ENCODE data around the gene STXBP6. TPM values are rescaled to one million over a fixed set of nuclear protein-coding genes. Genes with fewer than 3 reads are reported as not detected.

Gene STXBP6
- total RNA-seq, 1 experiment from 2014 or later = not detected

GRCh38 chr14:24795406-24795805 lies 254.5 kb downstream of the STXBP6 start:
- ATAC-seq = no peak
- intact Hi-C loops (cut with micrococcal nuclease; ENCODE audit: unreplicated experiment) (no loop called here), in situ Hi-C loops (cut with HindIII; ENCODE audit: low pct_unique_long_range_greater_than_20kb, low sequenced_read_pairs) (no loop called here)
- no TSS peak for BruUV-seq (replicated peaks)
- Histone ChIP-seq H3K4me1 (ENCODE audit: control insufficient read depth, insufficient read depth, low read length) (no peaks in the 10 kb centered on the region), H3K9me3 (ENCODE audit: control insufficient read depth, insufficient read depth, low read depth, low read length) (no peaks in the 10 kb centered on the region), H3K4me3 (ENCODE audit: low read depth in 2 of 2, low read length in 2 of 2) (no peak overlapping the region), H3K27me3 (ENCODE audit: control insufficient read depth, insufficient read depth, low read length) (no peaks in the 10 kb centered on the region), H3K36me3 (ENCODE audit: control insufficient read depth, insufficient read depth, low read length) (no peaks in the 10 kb centered on the region), H3K27ac (ENCODE audit: low read length) (no peak overlapping the region)
- DNase-seq (ENCODE audit: low read depth, low spot score) = no peak
- ChIA-PET CTCF (no interaction called here), POLR2A (no interaction called here)
- TF ChIP-seq REST (IDR thresholded peaks at IDR 0.05; ENCODE audit: insufficient read depth in 1 of 2, low read depth in 2 of 2, low read length in 1 of 2) (no peak), CTCF (IDR thresholded peaks at IDR 0.05) (no peak), TCF7L2 (IDR thresholded peaks at IDR 0.05; ENCODE audit: low read depth, low read length) (no peak), SIN3A (IDR thresholded peaks at IDR 0.05; ENCODE audit: borderline replicate concordance, insufficient read depth, low read depth, low read length) (no peak), POLR2AphosphoS5 (IDR thresholded peaks at IDR 0.05; ENCODE audit: low read depth, low read length) (no peak)

GRCh38 chr14:24794644-24795305 lies 255.2 kb downstream of the STXBP6 start:
- H3K9me3 ChIP-seq (ENCODE audit: control insufficient read depth, insufficient read depth, low read depth, low read length) = no peaks in the 10 kb centered on the region
- ATAC-seq (no peak), DNase-seq (ENCODE audit: low read depth, low spot score) (no peak)
- no peaks in the 10 kb centered on the region for H3K27me3 ChIP-seq (ENCODE audit: control insufficient read depth, insufficient read depth, low read length)
- ChIA-PET CTCF (no interaction called here), POLR2A (no interaction called here)
- H3K27ac ChIP-seq (ENCODE audit: low read length) = no peak overlapping the region
- intact Hi-C loops (cut with micrococcal nuclease; ENCODE audit: unreplicated experiment) (no loop called here), in situ Hi-C loops (cut with HindIII; ENCODE audit: low pct_unique_long_range_greater_than_20kb, low sequenced_read_pairs) (no loop called here)
- no peak for TF ChIP-seq CTCF (IDR thresholded peaks at IDR 0.05)
- TF ChIP-seq TCF7L2 (IDR thresholded peaks at IDR 0.05; ENCODE audit: low read depth, low read length) = no peak
- no peak for TF ChIP-seq REST (IDR thresholded peaks at IDR 0.05; ENCODE audit: insufficient read depth in 1 of 2, low read depth in 2 of 2, low read length in 1 of 2)
- no peak for TF ChIP-seq SIN3A (IDR thresholded peaks at IDR 0.05; ENCODE audit: borderline replicate concordance, insufficient read depth, low read depth, low read length)
- TF ChIP-seq POLR2AphosphoS5 (IDR thresholded peaks at IDR 0.05; ENCODE audit: low read depth, low read length) = no peak
- no peaks in the 10 kb centered on the region for H3K4me1 ChIP-seq (ENCODE audit: control insufficient read depth, insufficient read depth, low read length)
- no peaks in the 10 kb centered on the region for H3K36me3 ChIP-seq (ENCODE audit: control insufficient read depth, insufficient read depth, low read length)
- no peak overlapping the region for H3K4me3 ChIP-seq (ENCODE audit: low read depth in 2 of 2, low read length in 2 of 2)
- no TSS peak for BruUV-seq (replicated peaks)
